IPS DF 4.7 (cell line): ENCODE measurements around the gene PRSS3.
"Not testable (repeated sequence)": the region's sequence is repeated elsewhere in the genome, so short reads cannot be mapped to it uniquely, and the experiment has no call there.

Experiments
- DNase-seq: peaks from one replicate; pipeline ENCODE4 v3.0.0-alpha.2; 2013; ENCODE audit warnings: low spot score; ENCODE audit errors: extremely low read depth

The PRSS3 gene

DNA sequence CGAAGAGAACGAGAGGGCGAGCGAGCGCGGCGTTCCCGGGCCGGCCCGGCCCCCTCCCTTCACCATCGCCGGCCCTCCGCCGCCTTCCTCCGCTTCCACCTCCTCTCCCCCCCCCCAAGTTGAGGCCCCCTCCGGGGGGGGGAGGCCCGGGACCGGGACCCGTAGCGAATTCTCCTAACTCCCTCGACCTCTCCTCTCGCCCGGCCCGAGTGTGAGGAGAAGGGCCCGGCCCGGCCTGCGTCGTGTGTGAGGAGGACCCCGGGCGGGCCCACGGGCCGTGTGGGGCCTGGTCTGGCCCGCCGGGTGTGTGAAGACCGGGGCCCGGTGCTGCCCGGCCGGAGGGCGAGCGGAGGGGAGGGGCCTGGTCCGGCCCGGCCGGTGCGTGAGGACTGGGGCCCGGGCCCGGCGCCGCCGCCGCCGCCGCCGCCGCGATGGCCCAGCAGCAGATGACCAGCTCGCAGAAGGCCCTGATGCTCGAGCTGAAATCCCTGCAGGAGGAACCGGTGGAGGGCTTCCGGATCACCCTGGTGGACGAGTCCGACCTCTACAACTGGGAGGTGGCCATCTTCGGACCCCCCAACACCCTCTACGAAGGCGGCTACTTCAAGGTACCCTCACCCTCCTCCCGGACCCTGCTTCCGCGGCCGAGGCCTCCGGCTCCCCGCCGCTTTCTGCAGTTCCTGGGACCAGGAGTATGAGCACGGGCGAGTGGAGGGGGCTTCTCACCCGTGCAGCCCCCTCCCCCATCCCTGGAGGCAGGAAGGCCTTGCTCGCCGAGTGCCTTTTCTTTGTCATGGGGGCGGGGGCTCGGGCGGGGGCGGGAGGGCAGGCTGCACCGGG is 22.2 kb downstream of the PRSS3 start:
- DNase-seq: no peak

DNA sequence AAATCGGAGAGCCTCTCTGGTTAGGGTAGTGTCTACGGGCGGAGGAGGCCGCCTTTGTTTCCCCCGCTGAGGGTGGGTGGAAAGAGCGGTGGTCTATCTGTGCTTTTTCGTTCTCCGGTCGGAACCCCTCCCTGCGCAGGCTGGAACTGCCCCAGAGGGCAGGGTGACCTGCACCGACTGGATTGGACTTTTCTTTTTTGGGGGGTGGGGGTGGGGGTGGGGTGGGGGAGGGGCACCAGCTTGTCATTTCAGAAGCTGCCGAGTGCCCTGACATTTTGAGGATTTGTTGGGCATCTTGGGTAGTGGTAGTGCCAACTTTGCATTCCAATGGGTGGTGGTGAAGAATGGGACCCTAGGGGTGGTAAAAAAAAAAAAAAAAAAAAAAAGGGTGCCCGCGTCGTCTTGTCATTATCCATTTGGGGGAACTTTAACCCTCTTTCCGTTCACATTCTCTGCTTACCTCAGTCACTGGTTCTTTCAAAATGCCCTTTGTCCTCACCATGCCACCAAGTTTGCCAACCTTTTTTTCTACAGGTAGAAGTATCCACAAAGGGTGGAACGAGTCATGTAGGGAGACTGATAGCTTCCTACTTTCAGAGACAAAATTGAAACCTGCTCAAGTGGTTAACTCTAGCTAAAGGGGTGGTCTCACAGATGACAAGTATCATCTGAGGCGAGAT is 22.9 kb downstream of the PRSS3 start:
- DNase-seq: no peak

GRCh38 chr9:33818847-33819500 is 23.6 kb downstream of the PRSS3 start:
- DNase-seq: no peak

GRCh38 chr9:33820231-33820745 is 24.9 kb downstream of the PRSS3 start:
- DNase-seq: no peak

DNA sequence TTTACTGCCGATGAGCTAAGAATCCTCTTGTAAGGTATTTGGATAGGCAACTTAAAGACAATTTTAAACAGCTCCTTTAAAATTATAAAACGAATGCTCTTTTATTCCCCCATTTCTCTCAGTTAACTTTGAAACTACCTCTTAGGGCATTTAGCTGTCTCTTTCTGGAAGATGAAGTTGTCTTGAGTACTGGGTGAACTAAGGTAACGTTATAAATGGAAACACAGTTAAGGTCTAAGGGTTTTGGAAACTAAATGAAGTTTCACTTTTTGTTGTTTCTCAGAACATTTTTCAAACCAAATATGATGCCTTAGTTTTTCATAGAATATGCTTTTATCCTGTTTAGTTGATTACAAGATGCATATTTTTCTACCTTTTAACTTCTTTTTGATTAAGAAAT is 28.4 kb downstream of the PRSS3 start:
- DNase-seq: no peak

- not testable (repeated sequence) for DNase-seq
Measured at GRCh38 chr9:33827285-33827684, 31.9 kb downstream of the PRSS3 start.

DNA sequence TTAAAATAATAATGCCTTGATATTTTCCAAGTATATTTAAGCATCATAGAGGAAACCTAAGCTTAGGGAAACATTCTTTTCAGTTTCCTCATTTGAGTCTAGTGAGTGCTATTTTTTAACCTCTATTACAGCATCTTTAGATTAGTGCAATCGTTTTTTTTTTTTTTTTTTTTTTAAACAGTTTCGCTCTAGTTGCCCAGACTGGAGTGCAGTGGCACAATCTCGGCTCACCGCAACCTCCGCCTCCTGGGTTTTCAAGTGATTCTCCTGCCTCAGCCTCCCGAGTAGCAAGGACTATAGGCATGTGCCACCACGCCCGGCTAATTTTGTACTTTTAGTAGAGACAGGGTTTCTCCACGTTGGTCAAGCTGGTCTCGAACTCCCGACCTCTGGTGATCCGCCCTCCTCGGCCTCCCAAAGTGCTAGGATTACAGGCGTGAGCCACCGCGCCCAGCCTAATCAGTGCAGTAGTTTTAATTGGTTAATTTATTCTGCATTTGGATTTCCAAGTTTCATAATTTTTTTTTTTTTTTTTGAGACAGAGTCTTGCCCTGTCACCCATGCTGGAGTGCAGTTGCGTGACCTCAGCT is 34.4 kb downstream of the PRSS3 start:
- not testable (repeated sequence) for DNase-seq

- no peak for DNase-seq
Measured at GRCh38 chr9:33835625-33836260, 40.4 kb downstream of the PRSS3 start.

DNA sequence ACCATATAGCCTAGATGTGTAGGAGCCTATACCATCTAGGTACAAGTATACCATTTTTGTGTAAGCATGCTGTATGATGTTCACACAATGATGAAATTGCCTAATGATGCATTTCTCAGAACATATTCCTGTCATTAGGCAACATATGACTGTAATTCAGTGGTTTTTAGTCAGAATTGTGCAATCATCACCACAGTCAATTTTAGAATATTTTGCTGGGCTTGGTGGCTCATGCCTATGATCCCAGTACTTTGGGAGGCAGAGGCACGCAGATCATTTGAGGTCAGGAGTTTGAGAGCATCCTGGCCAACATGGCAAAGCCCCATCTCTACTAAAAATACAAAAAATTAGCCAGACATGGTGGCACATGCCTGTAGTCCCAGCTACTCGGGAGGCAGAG is 40.9 kb downstream of the PRSS3 start:
- not testable (repeated sequence) for DNase-seq

GRCh38 chr9:33837138-33837537 is 41.8 kb downstream of the PRSS3 start:
- DNase-seq: no peak

GRCh38 chr9:33840381-33840780 is 45.0 kb downstream of the PRSS3 start:
- DNase-seq: no peak

- DNase-seq: no peak
Measured at GRCh38 chr9:33843312-33843961, 48.1 kb downstream of the PRSS3 start.

- no peak for DNase-seq
Measured at GRCh38 chr9:33846231-33846630, 50.9 kb downstream of the PRSS3 start.

DNA sequence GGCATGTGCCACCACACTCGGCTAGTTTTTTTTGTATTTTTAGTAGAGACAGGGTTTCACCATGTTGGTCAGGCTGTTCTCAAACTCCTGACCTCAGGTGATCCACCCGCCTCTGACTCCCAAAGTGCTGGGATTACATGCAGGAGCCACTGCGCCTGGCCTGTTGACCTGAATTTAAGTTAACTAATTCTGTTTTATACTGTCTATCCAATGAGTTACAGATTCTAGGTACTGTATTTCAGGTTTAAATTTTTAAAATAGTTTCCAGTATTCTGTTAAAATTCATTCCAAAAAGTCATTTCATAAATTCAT is 52.5 kb downstream of the PRSS3 start:
- DNase-seq: not testable (repeated sequence)
